HG03439 (cell line): Measurements from ENCODE around the gene ABO.
"Not testable (repeated sequence)": the region's sequence is repeated elsewhere in the genome, so short reads cannot be mapped to it uniquely, and the experiment has no call there.

Experiments
- ATAC-seq: cut with Tn5 transposase; IDR thresholded peaks from one replicate; pipeline ENCODE4 v1.9.1; 2021; ENCODE audit warnings: mild to moderate bottlenecking, moderate library complexity; ENCODE audit not compliant: unreplicated experiment

ABO gene

DNA sequence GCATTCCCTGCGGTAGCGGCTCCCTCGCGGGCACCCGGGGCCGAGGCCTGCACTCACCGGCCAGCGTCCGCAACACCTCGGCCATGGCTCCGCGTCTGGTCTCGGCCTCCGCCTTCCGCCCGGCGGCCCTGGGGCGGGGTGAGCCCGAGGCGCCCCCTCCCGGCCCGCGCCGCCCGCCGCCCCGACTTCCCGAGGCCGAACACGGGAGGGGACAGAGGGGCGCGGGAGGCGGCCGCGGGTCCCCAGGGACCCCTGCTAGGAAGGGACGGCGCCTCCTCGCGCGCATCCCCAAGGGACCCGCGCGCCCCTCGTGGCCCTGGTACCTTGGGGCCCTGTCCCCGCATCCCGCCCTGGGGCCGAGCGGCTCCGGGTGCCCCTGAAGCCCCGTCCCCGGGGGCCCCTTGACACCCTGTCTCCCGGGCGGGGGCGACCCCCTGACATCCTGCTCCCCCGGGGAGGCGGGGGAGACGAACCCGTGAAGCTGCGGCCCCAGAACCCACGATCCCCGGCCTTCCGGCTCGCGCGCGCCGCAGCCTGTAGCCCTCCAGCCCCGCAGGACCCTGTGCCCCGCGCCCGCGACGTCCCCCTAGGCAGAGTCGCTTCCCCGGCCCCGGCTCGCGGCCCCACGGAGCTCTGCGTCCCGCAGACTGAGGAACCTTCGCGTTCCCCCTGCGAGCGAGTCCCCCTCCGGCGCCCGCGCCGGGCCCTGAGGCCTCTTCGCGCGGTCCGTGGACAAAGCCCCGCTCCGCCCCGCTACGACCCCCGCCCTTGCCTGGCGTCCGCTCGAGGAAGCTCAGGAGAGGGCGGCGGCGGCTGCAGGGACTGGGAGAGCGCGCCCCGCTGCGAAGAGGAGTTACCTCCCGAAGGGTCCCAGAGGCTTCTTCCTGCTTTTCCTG, at the start of gene ABO:
Gene ABO (minus strand): TSS at position 97 of the 896 bp plus-strand sequence.
- ATAC-seq, result no peak

GRCh38 chr9:133323991-133324703, 49.1 kb upstream of the ABO start:
- ATAC-seq, result no peak

GRCh38 chr9:133323211-133323610, 48.2 kb upstream of the ABO start:
- ATAC-seq, result no peak

- no peak for ATAC-seq
These were observed 47.7 kb upstream of the ABO start for GRCh38 chr9:133322701-133323100.

GRCh38 chr9:133321411-133321935, 46.5 kb upstream of the ABO start:
- ATAC-seq, result no peak

DNA sequence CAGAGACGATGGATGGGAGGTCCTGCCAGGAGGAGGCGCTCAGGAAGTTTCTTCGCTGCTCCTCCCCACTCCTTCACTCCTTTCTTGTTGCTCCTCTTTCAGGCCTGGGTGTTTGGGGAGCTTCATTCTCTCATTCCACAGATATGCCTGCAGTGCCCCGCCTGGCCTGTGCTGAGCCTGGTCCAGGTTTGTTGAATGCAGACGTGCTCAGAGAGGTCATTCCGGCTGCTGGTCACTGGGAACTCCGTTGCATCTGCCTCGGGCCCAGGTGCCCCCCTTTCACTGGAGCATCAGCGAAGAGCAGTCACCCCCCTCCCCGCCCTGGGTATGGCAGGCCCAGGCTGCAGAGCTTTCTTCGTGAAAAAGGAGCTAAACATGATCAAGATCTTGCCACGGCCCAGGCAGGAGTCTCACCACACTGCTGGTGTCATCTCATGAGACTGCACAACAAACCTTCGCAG, 45.5 kb upstream of the ABO start:
- ATAC-seq, result no peak

- ATAC-seq, result not testable (repeated sequence)
These were observed 42.5 kb upstream of the ABO start for GRCh38 chr9:133317551-133317950.

- ATAC-seq, result no peak
These were observed 41.0 kb upstream of the ABO start for GRCh38 chr9:133315997-133316396.

GRCh38 chr9:133309608-133310007, 34.6 kb upstream of the ABO start:
- ATAC-seq, result no peak

DNA sequence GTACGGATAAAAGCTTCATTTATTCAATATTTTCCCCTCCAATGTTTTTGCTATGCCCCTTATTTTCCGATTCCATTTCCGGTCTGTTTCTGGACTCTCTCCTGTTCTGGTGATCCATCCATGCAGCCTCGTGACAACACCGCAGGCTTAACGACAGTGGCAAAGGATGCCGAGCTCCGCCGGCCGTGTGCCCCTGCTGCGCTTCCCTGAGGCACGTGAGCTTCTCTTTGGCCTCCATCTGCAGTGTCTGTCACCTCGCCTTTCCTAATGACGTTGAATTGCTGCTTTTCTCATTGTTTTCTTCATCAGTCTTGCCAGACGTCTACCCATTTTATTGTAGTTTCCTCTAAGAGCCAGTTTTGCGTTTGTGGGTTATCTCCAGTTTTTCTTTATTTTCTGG, 32.3 kb upstream of the ABO start:
- no peak for ATAC-seq

DNA sequence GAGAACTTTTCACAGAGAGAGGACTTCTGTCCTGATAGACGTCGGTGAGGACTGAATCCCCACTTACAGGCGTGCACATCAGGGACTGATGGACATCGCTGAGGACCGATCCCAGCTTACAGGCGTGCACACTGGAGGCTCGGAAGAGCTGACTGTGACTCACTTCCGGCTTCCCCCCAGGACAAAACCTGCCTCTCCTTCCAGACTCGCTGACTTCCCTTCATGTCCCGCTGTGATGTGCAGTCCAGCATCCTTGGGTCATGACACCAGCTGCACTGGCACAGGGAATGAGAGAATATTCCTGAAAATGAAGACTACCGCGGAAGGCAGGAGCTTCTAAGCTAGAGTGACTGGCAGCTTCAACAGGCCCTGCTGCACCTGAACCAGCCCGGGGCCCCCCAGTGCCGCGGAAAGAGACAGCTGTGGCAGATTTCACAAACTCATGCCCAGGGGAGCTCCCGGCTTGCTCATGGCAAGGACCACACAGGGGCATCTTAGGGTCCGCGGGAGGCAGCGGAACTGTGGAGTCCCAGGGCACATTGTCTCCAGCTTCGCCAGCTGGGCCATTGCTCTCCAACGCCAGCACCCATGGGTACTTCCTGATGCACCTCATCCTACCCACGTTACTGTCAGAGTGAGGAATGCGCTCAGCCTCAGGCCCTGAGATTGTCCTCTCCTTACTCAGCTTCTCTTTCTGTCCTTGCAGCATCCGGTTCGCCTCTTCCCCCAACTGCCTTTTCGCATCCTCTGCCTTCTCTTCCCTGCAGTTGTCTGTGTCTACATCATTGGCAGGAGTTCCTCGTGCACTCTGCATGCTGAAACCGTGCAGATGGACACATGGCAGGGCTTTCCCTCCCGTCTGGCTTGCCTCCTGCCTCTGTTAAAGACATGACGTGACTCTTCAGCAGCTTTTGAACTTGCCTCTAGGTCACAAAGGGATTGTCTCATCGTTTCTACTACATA, 31.5 kb upstream of the ABO start:
- no peak for ATAC-seq

GRCh38 chr9:133305731-133306130, 30.7 kb upstream of the ABO start:
- ATAC-seq, result no peak

- no peak for ATAC-seq
These were observed 29.7 kb upstream of the ABO start for GRCh38 chr9:133304477-133305377.

DNA sequence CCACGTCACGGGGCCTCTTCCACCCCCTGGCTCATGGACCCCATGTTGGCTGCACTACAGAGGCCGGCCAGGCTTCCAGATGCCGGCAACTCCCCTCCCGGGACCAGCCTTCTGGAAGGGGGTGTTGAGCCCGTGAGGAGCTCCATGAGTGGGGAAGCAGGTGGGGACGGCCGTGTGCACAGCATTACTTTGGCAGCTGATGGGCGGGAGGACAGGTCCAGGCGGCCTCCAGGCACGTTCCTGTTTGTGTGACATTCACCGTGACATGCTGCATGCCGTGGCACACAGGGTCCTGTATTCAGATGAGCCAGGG, 29.1 kb upstream of the ABO start:
- ATAC-seq, result no peak

- no peak for ATAC-seq
These were observed 28.5 kb upstream of the ABO start for GRCh38 chr9:133303266-133304157.

DNA sequence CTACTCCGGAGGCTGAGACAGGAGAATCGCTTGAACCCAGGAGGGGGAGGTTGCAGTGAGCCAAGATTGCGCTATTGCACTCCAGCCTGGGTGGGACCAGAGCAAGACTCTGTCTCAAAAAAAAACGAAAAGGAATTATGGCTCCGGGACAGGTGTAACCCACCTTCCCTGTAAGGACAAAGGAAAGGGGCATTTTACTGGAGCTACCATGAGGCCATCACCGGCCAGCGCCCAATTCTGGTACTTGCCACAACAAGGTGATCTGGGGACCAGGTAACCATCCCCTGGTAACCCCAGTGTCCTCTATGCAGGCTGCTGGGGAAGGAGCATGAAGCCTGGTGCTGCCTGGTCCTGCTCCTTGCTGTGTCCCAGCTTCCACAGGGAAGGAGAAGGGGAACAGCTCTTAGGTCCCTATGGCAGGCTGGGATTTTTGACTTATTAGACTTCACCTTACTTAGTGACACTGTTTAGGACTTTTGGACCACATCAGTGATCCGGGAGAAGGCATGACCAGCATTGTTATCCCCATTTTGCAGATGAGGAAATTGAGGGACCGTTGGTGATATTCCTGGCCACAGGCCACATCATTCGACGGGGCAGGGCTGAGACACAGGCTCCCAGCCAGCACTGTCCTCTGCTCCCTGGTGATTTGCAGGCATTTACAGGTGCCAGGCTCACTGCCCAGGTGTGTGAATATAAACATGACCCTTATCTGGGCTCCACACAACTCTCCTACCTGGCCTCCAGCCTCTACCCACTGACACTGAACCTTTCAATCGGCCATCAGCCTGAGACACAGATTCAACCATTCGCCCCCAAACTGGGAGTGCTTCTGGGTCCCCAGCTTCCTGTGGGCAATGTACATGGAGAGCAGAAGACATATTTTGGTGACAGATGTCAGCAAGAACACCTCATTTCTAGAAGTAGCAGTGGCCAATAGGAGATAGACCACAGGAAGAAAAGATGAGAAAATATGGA, 26.5 kb upstream of the ABO start:
- no peak for ATAC-seq

- not testable (repeated sequence) for ATAC-seq
These were observed 25.0 kb upstream of the ABO start for GRCh38 chr9:133299996-133300395.

GRCh38 chr9:133294257-133294656, 19.3 kb upstream of the ABO start:
- ATAC-seq, result no peak
